Middle frontal gyrus (tissue), 1 donor: ENCODE results near the gene RSPH9.

Experiments
- DNase-seq: peaks from one replicate; pipeline ENCODE4 v3.0.0-alpha.2; 2015; ENCODE audit warnings: low spot score; ENCODE audit errors: extremely low spot score

Gene RSPH9

DNA sequence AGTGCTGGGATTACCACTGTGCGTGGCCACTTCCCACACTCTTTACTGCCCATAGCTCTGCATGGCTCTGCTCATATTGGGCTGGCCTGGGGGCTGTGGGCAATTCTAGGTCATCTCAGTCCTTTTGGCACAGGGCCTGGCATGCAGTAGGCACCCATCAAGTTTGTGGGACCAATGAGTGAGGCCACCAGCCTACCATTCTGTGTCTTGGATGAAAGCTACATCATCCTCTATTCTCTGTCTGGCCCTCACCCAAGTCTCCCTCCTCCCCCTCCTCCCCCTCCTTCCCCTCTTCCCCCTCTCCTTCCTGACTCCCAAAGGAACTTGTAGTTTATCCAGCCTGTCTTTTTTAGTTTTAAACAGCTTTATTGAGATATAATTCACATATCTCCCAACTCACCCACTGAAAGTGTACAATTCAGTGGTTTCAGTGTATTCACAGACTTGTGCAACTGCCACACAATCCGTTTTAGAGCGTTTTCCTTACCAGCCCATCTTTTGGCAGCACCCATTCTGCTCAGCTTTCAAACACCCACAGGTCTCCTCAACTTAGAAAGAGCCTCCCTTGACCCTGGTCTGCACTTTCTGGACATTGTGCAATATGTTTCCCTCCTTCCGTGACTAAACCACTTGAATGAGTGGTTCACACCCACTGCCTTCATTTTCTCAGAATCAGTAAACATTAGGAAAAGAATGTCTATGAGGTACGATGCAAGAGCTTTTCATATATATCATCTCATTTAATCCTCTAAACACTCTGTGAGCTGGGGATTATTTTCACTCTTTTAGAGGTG lies 64.2 kb downstream of the RSPH9 start:
- DNase-seq, result no peak

DNA sequence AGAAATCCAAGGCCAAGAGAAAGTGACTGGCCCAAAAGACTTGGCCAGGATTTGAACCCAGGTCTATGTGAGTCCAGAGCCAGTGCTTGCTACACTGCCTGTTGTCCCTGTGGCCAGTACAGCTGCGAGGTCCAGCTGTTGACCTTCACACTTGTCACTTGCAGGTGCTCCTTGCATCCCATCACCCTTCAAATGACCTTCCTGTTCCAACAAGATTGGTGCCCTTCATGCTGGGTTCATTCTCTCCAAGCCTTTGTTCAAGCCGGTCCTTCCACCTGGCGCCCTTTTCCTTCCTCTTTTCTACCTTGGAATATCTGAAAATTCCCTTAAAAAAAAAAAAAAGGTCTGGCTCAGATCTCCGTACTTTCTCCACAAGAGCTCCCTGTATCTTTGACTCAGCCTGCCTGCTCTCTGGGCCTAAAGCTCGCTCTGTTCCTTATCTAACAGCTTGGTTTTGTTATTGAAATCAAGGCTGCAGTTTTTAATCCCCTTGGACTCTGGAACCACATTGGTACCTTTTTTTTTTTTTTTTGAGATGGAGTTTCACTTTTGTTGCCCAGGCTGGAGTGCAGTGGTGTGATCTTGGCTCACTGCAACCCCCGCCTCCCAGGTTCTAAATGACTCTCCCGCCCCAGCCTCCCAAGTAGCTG lies 64.9 kb downstream of the RSPH9 start:
- no peak for DNase-seq

DNA sequence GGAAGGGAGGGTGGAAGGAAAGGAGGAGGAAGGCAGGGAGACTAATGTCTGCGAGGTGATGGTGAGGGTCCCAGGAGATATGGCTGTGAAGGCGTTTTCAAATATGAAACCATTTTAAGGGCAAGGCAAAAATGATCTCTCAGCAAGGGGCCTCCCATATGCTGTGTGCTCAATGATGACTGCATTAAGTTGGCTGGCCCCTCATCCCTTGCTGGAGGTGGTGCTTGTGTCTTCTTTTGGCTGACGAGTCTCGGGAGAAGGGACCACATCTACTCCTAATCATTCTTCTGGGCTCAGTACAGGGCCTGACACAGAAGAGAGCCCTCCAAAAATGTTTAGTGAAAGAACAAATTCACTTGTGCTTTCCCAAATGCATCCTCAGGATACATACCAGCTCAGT lies 65.7 kb downstream of the RSPH9 start:
- no peak for DNase-seq

DNA sequence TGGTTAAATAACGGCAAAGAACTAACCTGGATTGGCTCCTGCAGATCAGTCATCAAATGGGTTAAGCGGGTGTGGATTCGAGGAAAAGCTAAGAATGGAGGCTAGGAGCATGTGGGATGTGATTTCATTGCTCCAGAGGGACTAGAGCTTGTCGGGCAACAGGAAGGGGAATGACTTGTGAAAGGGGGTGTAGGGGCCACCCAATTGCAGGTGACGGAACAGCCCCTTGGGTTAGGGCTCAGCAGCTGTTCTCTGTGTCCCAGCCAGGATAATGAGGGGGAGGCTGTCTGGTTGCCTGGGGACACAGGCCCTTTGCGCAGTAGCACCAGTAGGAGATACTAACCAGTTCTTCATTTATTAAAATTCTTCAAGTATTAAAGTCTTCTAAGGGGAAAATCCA lies 67.7 kb downstream of the RSPH9 start:
- no peak for DNase-seq

DNA sequence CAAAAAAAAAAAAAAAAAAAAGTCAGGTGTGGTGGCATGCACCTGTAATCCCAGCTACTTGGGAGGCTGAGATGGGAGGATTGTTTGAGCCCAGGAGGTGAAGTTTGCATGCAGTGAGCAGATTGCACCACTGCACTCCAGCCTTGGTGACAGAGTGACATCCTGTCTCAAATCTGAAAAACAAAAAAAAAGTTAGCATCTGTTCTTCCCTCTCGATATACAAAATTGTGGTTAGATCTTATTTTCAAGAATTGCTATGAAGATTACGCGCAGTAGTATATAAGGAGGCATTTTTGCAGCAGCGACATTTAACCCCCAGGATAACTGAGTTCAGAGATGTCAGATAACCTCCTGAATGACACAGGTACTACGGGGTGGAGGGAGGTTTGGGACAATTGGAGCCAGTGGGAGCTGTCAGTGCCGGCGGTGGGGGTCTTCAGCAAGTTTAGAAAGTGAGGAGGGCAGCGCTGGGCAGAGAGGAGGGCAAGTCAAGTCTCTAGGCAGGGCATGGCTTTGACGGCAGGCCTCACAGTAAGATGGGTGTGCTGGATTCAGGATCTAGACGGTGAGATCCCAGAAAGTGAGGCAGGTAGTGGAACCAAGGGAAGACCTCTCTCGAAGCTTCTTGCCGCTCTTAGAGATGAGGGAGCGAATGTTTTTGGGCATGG lies 68.9 kb downstream of the RSPH9 start:
- no peak for DNase-seq

DNA sequence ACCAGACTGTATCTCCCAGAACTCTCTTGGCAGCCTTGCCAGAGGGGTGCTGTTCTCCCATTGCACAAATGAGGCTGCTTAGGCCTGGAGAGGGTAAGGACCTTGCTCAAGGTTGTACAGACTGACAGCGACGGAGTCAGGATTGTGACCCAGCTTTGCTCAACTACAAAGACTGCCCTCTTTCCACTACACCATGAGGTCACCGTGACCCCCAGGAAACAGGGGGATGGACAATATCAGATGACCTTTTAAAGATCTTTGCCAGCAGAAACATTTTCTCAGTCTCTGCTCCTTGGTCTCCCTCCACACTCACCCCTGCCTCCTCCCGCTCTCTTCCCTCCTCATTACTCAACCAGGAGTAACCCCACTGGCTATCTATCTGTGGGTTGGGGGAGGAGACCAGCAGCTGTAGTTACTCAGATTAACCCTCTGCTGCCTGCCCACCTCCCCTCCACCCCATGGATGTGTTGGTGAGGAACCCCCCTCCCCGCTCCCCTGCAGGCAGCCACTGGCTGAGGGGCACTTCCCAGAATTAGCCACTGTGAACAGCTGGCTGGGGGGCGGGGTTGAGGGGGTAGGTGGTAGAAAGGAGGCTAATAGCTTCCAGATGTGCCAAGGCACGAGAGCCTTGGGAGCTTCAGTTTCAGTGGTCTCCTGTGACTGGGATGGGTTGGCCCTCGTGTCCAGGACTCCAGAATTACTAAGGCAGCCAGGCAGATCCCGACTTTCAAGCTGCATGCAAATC lies 69.6 kb downstream of the RSPH9 start:
- no peak for DNase-seq

DNA sequence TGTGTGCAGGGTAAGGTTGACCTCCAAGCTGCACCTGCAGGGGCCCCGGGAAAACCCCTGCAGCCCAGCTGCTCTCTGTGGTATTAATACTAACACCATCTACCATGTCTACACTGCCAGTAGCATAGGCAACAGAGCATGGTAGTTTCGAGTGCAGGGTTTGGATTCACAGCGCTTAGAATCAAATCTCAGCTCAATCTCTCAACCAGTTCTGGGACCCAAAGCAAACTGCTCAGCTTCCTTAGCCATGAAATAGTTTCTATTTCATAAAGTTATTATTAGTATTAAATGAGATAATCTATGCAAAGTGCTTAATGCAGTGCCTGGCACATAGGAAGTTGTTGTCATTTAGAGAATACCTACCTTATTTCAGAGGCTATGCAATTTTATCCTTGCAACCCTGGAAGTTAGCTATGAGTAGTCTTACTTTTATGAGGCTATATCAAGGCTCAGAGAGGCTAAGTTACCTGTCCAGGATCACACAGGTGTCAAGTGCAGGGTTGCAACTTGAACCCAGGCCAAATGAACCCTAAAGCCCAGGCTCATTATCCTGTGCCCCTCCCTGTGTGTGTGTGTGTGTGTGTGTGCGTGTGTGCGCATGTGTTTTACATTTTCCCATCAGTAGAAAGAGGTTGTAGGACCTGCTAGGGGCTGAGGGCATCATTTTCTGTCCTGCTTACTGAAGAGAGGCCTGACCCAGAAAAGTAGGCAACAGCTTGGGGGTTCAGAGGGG lies 70.4 kb downstream of the RSPH9 start:
- no peak for DNase-seq

DNA sequence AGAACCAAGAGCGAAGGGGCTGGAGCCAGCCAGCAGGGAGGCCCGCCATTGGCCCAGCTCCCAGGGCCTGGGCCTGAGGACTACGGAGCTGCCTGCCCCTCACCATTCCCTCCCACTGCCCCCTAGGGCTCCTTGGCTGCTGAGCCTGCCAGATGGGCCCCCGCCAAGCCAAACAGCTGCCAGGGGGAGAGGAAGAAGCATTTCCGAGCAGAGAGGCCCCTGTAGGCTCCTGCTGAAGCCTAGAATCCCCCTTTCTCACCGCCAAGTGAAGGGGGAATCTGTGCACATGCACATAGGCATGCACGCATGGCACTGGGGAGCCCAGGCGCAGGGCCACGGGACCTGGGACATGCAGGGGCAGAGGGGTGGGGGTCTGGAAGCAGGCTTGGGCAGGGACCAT lies 71.3 kb downstream of the RSPH9 start:
- DNase-seq, result no peak

DNA sequence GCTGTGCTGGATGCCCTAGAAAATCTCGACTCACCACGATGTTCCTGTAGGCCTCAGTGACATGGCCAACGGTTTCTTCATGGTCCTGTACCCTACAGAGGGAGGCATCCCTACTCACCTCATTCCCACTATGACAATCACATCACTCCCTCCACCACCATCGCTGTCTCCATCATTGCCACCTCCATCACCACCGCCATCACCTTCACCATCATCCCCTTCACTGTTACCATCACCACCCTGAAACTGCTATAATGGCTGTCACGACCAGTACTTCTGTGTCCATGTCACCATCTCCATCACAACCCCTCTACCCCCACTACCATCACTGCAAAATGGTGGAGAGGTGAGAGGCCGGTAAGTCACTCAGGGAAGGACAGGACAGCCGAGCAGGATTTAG lies 72.6 kb downstream of the RSPH9 start:
- DNase-seq, result no peak

DNA sequence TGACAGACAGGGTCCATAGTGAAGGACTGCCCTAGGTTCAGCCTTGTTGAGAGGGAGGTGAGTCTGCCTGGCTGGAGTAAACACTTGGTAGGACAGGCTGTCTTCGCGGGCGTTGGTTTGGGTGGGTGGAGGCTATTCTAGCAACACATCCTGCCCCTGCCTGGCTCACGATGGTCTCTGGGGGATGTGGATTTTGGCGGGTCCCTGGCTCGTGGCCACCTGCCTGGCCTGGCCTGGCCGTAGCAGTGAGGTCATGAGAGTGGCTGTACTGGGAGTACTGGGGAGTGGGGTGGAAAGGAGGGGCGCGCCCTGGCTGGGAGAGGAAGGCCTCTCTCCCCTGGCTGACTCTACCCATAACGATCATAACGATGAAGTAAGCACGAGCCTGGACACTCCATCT lies 73.0 kb downstream of the RSPH9 start:
- DNase-seq, result no peak

DNA sequence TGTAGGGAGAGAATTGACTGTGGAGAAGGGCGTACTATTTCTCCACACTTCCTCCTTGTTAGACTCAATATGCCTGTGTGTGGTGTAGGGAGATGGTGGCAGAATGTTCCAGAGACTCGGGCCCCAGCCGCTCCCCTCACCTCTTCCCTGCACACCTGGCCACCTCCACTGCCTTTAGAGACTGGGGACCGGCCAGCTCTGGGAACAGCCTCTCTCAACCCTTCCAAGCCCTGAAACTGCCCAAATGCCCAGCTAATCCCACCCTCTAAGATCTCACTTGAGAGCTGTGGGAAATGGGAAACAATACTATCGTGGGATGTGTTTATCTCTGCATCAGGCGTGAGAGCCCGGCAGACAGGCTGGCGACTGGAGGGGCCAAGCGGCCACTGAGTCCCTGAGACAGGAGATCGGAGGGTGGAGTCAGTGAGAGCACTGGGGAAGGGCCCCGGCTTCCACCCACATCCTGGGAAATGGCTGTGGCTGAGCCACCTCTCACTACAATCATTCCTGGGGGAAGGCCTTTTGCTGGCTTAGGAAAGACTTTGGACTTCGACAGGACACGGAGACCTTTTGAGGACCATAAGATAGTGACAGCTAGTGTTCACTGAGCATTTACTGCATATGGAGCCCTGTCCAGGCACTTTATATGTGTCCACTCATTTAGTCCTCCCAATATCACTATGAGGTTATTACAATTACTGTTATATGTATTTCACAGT lies 73.7 kb downstream of the RSPH9 start:
- no peak for DNase-seq

DNA sequence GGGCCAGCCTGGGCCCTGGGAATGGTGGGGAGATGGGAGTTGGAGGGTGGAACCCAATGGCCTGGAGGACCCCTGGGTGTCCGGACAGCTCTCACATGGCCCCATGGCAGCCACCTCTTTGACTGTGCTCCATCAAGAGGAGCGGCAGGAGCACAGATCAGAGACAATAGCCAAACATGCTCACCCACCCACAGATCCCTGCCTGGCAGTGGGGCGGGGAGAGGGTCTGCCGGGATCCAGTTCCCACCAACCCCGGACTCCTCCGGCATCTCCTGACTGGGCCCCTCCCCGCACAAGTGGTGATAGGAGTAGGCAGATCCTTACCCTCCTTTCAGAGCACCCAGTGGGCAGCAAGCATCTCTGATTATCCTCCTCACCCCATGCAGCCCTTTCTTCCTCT lies 74.7 kb downstream of the RSPH9 start:
- no peak for DNase-seq

DNA sequence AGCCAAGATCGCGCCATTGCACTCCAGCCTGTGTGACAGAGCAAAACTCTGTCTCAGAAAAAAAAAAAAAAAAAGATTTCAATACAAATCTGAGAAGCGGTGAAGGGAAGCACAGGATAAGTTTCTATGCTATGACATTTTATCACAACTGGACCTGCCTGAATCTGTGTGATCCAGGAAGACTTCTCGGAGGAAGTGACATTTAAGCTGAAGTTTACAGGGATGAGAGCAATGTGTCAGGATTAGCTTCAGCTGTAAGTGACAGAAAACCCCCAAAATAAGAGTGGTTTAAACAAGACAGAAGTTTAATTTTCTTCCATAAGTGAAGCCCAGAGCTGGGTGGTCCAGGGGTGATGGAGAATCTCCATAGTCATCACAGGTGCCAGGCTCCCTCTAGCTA lies 76.2 kb downstream of the RSPH9 start:
- DNase-seq, result no peak
